Measurements from ENCODE around the gene RBFOX2.

Gene RBFOX2

GRCh38 chr22:35860837-35861236, 167.8 kb downstream of the RBFOX2 start:
- intact Hi-C loops (cut with DNase I) = no loop called here
- no peak for DNase-seq

GRCh38 chr22:35860087-35860733, 168.4 kb downstream of the RBFOX2 start:
- DNase-seq = no peak
- intact Hi-C loops (cut with DNase I) = no loop called here

- intact Hi-C loops (cut with DNase I) = no loop called here
These were observed 174.3 kb downstream of the RBFOX2 start for GRCh38 chr22:35854334-35854733.

DNA sequence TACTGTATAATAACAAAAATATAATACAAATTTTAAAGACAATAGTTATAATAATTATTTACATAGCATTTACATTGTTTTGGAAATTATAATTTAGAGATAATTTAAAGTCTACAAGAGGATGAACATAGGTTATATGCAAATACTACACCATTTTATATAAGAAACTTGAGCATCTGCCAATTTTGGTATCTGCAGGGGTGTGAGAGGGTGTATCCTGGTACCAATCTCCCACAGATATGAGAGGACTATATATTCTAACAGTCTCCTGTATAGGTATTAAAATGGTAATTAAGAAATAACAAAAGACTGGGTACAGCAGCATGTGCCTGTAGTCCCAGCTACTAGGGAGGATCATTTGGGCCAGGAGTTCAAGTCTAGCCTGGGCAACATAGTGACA, 176.5 kb downstream of the RBFOX2 start:
- DNase-seq = no peak
- intact Hi-C loops (cut with DNase I) = no loop called here

More at GRCh38 chr22:35854334-35854733, 174.3 kb downstream of the RBFOX2 start:
- no peak for DNase-seq

GRCh38 chr22:35850831-35851230, 177.8 kb downstream of the RBFOX2 start:
- DNase-seq = no peak
- intact Hi-C loops (cut with DNase I) = no loop called here

- DNase-seq = no peak
- intact Hi-C loops (cut with DNase I) = loop anchor here (10.0 kb wide), 1 partner anchor 178 kb away; the partner anchor contains the start of gene RBFOX2
These were observed 181.8 kb downstream of the RBFOX2 start for GRCh38 chr22:35846804-35847203.

DNA sequence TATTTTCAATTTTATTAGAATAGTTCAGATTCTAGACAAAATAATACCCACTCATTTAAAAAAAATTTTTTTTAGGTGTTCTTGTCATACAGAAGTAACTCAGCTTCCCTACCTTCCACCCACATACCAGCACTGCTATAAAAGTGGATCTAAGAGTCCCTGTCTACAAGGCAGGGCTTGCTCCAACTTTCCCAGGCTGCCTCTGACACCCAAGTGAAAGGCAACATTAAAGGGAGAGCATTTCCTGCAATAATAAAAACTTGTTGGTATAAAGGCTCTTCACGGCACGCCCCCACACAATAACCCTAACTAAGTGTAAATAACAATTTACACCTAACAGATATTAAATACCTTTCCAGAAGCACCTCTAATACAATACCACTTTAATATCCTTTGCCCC, 183.7 kb downstream of the RBFOX2 start:
- DNase-seq = peak in 2 of 42 donors; percentile 10 to 25
- intact Hi-C loops (cut with DNase I) = loop anchor here (10.0 kb wide), 1 partner anchor 180 kb away; the partner anchor contains the start of gene RBFOX2

DNA sequence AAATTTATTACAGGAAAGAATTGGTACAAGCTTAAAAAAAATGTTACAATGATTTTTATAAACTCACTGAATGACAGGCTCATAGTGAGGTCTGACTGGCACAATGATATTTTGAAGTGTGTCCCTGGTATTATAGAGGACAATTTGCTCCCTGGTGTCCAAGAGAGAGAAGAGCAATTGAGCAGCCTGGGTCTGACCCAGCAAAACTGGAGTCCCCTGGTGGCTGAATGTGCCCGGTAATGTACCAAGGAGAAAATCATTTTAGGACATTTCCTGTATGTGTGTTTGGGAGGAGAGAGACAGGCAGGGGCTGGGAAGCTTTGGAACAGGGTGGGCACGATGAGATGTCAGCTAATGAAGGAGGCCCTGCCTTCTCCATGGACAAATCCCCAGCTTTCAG, 185.7 kb downstream of the RBFOX2 start:
- intact Hi-C loops (cut with DNase I) = loop anchor here (10.0 kb wide), 1 partner anchor 182 kb away; the partner anchor contains the start of gene RBFOX2
- DNase-seq = no peak

- DNase-seq = no peak
- intact Hi-C loops (cut with DNase I) = loop anchor here (10.0 kb wide), 1 partner anchor 182 kb away; the partner anchor contains the start of gene RBFOX2
These were observed 186.1 kb downstream of the RBFOX2 start for GRCh38 chr22:35842519-35842913.

- intact Hi-C loops (cut with DNase I) = loop anchor here (10.0 kb wide), 1 partner anchor 183 kb away; the partner anchor contains the start of gene RBFOX2
These were observed 186.6 kb downstream of the RBFOX2 start for GRCh38 chr22:35841907-35842518.

GRCh38 chr22:35840302-35840739, 188.3 kb downstream of the RBFOX2 start:
- DNase-seq = peak; percentile 31 to 90 (median 75)
- intact Hi-C loops (cut with DNase I) = loop anchor here (10.0 kb wide), 1 partner anchor 184 kb away; the partner anchor contains the start of gene RBFOX2

More at GRCh38 chr22:35841907-35842518, 186.6 kb downstream of the RBFOX2 start:
- DNase-seq = no peak

DNA sequence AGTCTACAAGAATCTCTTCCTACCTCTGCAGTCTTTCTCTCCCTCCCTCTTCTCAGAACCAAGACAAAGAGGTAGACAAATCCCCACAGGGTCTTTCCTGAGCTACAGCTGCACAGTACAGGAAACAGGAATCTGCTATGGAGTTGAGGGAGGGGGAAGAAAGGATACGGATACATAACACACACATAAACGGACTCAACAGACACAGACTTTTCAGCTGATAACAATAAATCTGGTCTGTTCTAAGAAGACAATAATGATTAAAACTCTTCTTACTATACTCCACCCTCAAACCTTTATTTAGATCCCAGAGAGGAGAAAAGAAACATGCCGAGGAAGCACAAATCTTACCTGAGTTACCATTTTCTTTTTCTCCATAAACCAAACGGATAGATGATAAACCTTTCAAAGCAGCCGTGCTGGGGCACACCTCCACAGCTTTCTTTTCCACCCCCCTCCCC, 188.8 kb downstream of the RBFOX2 start:
- intact Hi-C loops (cut with DNase I) = loop anchor here (10.0 kb wide), 1 partner anchor 185 kb away; the partner anchor contains the start of gene RBFOX2
- peak in 1 of 42 donors; percentile 8 for DNase-seq

- intact Hi-C loops (cut with DNase I) = no loop called here
- peak in 35 of 42 donors; percentile 10 to 76 (median 45) for DNase-seq
These were observed 189.6 kb downstream of the RBFOX2 start for GRCh38 chr22:35838855-35839576.

DNA sequence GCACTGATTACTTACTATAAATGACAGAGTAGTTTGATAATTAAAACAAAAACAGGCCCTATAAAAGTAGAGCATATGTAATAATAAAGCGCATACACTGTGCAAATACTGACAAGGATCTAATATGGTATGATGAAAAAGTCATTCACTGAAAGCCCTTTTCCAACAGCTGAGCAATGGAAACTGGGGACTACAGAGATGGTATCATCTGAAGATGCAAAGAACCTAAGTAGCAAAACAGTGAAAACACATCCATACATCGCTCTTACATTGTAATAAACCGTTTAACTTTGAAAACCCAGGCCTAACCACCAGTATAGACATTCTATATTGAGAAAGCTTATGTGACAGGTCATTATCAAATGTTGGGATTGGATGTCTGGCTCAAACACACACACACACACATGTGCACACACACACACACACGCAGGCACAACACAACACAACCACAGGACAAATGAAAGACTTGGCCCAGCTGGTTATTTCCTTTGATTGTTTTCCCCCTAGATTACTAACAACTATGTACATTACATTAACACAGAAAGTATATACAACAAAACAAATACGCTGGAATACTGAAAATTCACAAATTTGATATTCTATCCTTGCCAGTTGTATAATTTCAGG, 191.4 kb downstream of the RBFOX2 start:
- no peak for DNase-seq
- intact Hi-C loops (cut with DNase I) = no loop called here

- DNase-seq = peak in 9 of 42 donors; percentile 7 to 62 (median 20)
- intact Hi-C loops (cut with DNase I) = no loop called here
These were observed 192.5 kb downstream of the RBFOX2 start for GRCh38 chr22:35835998-35836691.

DNA sequence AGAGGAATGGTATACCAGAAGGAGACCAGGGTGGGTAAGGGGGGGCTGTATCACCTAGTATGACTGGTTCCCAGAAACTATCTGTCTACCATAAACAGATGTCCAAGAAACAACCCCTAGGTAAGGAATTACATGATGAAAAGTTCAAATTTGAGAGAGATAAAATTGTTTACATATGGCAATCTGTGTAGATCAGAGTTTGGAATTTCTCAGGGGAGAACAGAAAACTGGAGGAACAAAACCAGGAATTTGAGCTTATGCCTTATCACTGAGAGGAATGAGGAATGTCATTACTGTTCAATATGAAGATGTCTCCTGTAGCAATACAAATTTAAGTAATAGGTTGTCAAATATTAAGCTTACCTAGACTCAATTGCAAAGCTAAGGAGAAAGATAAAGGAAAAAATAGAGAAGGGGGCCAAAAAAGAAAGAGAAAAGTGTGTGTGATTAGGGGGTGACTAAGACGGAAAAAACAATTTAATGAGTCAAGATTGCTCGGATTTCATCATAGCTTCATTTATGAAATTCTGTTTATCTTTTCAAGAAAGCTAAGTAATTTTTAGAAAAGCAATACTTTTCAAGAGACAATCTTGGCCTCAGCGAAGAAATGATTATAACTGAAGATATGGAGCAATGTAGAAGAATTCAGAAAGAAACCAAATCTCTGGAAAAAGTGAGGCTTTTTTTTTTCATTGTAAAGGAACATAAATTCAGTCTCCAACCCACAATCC, 193.2 kb downstream of the RBFOX2 start:
- intact Hi-C loops (cut with DNase I) = no loop called here
- no peak for DNase-seq

DNA sequence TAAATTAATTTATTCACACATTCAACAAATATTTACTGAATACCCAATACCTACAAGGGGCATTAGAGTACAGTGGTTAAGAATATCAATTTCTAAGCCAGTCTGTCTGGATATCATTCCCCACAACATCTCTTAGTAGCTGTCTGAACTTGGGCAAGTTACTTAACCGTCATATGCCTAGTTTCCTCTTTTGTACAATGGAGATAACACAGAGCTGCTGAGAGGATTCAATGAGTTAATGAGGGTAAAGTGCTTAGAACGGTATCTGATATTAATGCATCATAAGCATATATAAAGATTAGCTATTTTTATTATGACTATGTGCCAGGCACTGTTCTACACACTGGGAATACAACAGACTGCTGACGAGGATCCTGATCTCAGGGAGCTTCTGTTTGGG, 194.6 kb downstream of the RBFOX2 start:
- intact Hi-C loops (cut with DNase I) = no loop called here
- no peak for DNase-seq

- intact Hi-C loops (cut with DNase I) = no loop called here
- DNase-seq = no peak
These were observed 198.3 kb downstream of the RBFOX2 start for GRCh38 chr22:35830305-35830704.

Measured in head of caudate nucleus (tissue), 42 donors.